Fibroblast of mammary gland (primary cell): ENCODE results near the gene DHX34.
"Not testable (repeated sequence)": the region's sequence is repeated elsewhere in the genome, so short reads cannot be mapped to it uniquely, and the experiment has no call there.

Source experiments
- DNase-seq: peaks from one replicate; pipeline ENCODE4 v3.0.0-alpha.2; 2010; ENCODE audit warnings: low read depth
- H3K4me3 ChIP-seq: 2 replicates; pipeline ENCODE4 v1.5.1; 2011; ENCODE audit warnings: low read depth, mild to moderate bottlenecking, low read length, moderate library complexity; ENCODE audit not compliant: control insufficient read depth
- TF ChIP-seq, protein P1 (sequence below): conservative IDR thresholded peaks from 2 replicates; pipeline ENCODE4 v1.5.1; 2011; ENCODE audit warnings: low read depth, low read length, inconsistent platforms; ENCODE audit not compliant: control insufficient read depth, insufficient read depth

Gene DHX34

DNA sequence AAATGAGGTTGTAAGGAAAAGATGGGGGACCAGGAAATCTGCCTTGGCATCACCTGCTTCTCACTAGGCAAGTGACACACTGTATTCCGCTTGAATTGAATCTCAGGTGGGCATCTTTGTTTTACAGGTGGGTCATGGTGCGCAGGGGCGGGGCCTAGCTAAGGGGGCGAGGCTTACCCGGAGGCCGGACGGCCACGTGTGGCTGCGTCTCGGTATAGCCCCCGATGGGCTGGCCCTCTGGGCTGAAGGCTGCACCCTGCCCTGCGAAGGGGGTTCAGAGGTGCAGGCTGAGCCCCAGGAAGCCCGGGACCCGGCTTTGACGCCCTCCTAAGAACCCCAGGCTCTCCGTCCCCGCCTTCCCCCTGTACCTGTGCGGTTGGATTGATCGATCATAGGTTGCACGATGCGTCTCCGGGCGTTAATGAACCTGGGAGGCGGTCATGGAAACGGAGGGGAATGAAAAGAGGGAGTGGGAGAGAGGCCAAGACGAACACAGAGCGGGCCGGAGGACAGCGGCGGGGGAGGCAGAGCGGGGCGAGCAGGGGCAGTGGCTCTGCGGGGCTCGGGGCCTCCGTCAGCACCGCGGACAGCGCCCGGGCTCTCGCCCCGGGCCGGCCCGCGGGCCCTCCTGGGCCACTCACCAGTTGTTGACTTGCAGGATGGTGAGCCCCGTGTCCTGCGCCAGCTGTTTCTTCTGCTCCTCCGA is 57.7 kb downstream of the DHX34 start:
- no peak overlapping the region for H3K4me3 ChIP-seq
- TF ChIP-seq, protein P1, sequence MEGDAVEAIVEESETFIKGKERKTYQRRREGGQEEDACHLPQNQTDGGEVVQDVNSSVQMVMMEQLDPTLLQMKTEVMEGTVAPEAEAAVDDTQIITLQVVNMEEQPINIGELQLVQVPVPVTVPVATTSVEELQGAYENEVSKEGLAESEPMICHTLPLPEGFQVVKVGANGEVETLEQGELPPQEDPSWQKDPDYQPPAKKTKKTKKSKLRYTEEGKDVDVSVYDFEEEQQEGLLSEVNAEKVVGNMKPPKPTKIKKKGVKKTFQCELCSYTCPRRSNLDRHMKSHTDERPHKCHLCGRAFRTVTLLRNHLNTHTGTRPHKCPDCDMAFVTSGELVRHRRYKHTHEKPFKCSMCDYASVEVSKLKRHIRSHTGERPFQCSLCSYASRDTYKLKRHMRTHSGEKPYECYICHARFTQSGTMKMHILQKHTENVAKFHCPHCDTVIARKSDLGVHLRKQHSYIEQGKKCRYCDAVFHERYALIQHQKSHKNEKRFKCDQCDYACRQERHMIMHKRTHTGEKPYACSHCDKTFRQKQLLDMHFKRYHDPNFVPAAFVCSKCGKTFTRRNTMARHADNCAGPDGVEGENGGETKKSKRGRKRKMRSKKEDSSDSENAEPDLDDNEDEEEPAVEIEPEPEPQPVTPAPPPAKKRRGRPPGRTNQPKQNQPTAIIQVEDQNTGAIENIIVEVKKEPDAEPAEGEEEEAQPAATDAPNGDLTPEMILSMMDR = no peak
- DNase-seq = no peak

DNA sequence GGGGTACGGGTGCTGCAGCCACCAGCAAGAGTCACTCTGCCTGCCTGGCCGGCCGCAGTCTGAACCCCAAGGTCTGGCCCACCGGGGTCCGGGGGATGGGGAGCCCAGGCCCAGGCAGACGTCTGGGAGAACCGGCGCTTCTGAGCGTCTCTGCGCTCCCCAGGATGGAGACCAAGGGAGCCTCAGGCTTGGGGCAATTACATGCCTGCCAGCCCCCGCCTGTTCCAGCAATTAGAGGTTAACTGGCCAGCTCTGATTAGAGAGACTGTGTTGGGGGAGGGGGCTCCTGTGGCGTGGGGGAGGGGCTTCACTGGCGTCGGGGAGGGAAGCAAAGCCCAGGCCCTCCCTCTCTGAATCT is 58.3 kb downstream of the DHX34 start:
- TF ChIP-seq, protein P1 = no peak
- no peak overlapping the region for H3K4me3 ChIP-seq
- no peak for DNase-seq

DNA sequence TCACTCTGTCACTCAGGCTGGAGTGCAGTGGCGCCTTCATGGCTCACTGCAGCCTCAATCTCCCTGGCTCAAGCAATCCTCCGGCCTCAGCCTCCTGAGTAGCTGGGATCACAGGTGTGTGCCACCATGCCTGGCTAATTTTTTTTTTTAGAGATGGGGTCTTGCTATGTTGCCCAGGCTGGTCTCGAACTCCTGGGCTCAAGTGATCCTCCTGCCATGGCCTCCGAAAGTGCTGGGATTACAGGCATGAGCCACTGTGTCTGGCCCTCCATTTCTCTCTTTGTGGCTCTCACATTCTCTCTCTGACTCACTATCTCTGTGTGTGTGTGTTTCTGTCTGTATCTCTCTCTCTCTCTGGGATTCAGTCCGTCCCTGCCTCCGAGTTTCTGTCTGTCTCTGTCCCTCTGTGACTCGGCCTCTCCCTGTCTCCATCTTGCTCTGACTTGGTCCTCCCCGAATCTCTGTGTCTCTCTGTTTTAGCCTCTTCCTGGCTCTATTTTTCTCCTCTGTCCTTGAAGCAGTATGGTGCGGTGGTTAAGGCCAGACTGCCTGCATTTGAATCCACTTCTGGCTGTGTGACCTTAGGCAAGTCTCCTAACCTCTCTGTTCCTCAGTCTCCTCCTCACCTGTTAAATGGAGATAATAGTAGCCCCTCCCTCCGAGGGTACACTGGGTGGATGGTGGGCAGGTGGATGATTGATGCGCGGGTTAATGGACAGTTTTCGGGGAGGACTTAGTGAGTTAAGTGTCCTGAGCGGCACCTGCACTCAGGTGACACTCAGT is 59.2 kb downstream of the DHX34 start:
- DNase-seq = no peak
- TF ChIP-seq, protein P1 = no peak
- no peak overlapping the region for H3K4me3 ChIP-seq

DNA sequence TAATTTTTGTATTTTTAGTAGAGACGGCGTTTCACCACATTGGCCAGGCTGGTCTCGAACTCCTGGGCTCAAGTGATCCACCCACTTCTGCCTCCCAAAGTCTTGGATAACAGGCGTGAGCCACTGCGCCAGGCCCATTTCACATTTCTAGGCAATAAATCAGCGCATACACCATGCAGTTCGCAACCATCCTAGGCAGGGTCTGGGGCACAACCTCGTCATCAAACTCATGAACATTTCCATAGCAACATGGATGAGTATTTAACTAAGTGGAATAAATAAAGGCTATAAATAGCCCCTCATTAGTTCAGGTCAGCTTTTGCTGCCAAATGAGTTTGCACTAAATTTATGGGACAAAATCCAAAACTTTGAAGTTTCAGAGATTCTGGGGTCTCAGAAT is 62.0 kb downstream of the DHX34 start:
- TF ChIP-seq, protein P1 = no peak
- H3K4me3 ChIP-seq = no peak overlapping the region
- no peak for DNase-seq

DNA sequence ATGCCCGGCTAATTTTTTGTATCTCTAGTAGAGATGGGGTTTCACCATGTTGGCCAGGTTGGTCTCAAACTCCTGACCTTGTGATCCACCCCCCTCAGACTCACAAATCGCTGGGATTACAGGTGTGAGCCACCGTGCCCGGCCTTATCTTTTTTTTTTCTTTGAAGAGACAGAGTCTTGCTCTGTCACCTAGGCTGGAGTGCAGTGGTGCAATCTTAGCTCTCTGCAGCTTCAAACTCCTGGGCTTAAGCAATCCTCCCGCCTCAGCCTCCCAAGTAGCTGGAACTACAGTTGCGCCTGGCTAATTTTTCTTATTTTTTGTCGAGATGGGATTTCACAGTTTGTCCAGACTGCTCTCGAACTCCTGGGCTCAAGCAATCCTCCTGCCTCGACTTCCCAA is 62.6 kb downstream of the DHX34 start:
- H3K4me3 ChIP-seq, DNase-seq: not testable (repeated sequence)

DNA sequence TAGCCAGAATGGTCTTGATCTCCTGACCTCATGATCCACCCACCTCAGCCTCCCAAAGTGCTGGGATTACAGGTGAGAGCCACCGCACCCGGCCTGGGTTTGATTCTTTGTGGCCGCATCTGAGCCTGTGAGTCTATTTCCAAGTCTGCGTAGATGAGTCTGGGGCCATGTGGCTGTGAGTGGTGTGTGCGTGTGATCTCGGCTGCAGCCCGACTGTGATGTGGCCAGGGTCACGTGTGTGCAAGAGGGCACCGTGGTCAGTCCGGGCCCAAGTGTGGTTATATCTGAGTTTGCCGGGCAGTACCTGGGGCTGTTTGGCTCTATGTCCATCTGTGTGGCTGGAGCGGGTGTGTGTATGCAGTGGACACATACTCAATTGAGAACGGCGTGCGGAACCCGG is 64.8 kb downstream of the DHX34 start:
- TF ChIP-seq, protein P1 = no peak
- H3K4me3 ChIP-seq = no peak overlapping the region
- DNase-seq = no peak

DNA sequence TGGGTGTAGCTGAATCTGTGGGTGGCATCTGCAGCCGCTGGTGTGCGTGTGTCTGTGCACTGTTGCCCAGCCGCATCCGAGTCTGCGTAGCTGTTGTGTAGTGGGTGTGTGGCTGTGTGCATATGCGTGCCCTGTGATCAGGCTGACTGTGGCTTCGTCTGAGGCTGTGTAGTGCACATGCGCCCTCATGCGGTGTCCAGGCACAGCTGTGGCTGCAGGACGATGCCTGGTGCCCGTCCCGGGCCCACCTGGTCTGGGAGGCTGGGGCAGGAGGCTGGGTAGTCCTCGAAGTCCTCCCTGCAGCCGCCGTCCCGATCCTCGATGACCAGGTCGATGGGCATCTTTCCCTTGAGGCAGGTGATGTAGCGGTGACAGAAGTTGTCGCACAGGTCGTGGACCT is 65.4 kb downstream of the DHX34 start:
- no peak overlapping the region for H3K4me3 ChIP-seq
- TF ChIP-seq, protein P1 = no peak

More for the DNA sequence above, 65.4 kb downstream of the DHX34 start:
- DNase-seq = no peak
